G401.6 (cell line): Measurements from ENCODE around the gene KIF9.
"Not testable (repeated sequence)": the region's sequence is repeated elsewhere in the genome, so short reads cannot be mapped to it uniquely, and the experiment has no call there.

Experiments
- FAIRE-seq: peaks from 2 replicates; lab custom pipeline; 2012; peaks lifted over from hg19 to GRCh38; lab: Jason Lieb, UNC

Gene KIF9

GRCh38 chr3:47181685-47182084, 100.9 kb downstream of the KIF9 start:
- FAIRE-seq, result not testable (repeated sequence)

GRCh38 chr3:47180011-47180410, 102.6 kb downstream of the KIF9 start:
- FAIRE-seq, result not testable (repeated sequence)
